NCI-H510A (cell line): ENCODE measurements around the gene CPVL.

Experiments used
- DNase-seq: peaks from one replicate; lab custom pipeline; 2025; lab: John Stamatoyannopoulos, UW

The CPVL gene

DNA sequence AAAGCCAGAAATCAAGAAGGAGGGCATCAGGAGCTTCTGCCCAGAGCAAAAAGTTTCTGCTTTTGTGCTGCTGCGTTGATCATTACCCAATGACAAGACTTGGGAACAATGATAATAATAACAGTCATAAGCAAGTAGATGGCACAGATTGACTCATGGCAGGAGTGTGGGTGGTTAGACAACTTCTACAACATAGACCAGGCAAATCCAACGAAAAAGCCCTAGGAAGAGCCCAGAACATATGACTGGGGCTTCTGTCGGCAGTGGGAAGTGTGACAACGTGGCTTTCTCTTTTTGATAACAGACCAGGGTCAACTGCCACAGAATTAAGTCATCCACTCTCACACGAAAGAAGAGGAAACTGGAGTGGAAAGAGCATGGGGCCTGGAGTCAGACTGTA, 102.8 kb downstream of the CPVL start:
- no peak for DNase-seq

GRCh38 chr7:29042824-29043231, 103.5 kb downstream of the CPVL start:
- no peak for DNase-seq

GRCh38 chr7:29041991-29042390, 104.3 kb downstream of the CPVL start:
- DNase-seq, result no peak

- DNase-seq, result no peak
Observed at GRCh38 chr7:29040579-29040925, 105.8 kb downstream of the CPVL start.

DNA sequence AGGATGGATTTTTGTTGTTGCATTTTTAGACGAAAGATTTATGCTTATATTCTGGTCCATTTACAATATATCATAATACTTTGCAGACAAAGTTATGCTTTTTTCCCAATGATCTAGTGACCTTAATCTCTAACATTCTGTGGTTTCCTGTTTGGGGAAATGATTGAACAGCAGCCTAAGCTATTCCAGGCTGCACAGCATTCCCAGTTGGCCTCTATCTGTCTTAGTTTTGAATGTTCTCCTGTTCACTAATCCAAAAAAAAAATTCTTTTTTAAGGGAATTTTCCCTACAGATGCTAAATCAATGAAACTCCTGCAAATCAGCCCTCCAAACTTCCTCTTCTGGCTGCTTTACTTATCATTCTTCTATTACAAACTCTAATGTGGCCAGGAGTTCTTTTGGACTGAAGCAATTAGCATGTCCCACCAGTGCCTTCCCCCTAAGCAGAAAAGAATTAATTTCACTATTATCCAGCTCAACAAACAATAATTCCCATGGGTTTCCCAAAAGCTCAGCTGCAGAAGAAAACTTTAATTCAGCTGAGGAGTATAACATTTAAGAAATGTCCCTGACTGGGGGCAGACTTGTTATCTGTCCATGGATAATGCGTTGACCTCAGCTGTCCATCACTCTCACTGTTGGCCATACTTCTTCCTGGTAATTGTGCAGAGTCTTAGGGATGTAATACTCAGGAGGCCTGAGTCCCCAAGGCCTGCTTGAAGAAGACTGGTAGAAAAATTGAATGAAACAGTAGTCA, 106.3 kb downstream of the CPVL start:
- DNase-seq, result no peak

DNA sequence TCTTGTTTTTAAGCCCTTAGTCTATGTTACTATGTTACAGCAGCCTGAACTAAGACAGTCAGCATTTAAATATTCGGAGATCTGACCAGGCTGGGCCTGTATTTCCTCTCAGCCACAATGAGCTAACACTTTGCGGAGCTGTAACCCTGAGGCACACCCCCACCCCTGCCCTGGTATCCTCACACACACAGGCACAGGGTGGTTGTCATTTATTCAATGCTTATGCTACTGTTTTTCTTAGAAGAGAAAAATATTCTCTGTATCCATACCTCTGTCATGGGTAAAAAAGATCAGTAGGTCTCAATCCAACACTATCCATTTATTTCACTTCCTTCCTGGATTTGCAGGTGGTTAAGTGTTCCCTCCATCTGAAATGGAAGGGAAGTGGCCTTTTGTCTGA, 107.9 kb downstream of the CPVL start:
- no peak for DNase-seq

GRCh38 chr7:29035044-29035740, 111.1 kb downstream of the CPVL start:
- no peak for DNase-seq

GRCh38 chr7:29033584-29033983, 112.8 kb downstream of the CPVL start:
- no peak for DNase-seq

- DNase-seq, result no peak
Observed at GRCh38 chr7:29032146-29032545, 114.2 kb downstream of the CPVL start.

DNA sequence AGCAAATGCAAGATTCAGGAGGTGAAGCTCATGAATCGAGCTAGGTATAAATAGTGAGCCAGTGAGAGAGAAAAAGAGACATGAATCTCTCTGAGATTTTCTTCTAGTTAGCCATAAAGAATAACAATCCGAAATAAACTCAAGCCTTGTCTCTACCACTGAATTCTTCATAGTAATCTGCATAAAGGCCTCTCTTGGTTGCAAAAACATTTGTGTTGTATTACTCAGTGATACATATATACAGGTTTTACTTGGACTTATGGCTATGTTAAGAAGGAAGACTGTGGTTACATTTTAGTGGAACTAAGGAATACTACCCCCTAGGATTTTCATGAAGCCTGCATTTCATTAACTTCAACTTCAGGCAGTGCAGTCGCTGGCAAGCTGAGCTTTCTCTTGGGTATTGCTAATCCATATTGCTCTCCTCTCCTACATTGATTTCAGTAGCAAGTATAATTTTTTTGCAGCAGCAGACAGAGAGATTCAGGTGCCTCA, 115.5 kb downstream of the CPVL start:
- DNase-seq, result no peak

DNA sequence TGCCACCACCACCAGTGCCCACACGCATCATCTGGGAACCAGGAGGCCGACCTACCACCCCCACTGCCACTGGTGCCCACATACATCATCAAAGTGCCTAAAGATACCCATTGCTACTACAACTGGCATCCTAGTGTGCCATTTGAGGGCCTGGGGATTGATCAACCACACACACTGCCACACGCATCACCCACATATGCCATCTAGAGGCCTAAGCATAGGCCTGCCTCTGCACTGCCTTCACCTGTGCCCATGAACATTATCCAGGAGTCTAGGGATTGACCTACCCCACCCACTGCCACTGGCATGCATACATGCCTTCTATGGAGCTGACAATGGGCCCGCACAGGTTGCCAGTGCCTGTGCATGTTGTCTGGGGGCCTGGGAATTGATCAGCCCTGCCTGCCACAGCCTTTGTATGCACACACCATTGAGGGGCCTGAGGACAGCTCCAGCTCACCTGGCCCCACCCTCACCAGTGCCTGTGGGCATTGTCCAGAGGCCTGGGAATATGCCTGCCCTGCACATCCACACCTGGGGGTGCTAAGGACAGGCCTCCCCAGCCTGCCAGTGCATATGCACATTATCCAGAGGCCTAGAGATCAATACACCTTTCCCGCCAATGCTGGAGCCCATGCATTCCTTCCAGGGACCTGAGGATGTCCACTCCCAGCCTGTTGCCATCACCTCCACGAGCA, 123.9 kb downstream of the CPVL start:
- no peak for DNase-seq

DNA sequence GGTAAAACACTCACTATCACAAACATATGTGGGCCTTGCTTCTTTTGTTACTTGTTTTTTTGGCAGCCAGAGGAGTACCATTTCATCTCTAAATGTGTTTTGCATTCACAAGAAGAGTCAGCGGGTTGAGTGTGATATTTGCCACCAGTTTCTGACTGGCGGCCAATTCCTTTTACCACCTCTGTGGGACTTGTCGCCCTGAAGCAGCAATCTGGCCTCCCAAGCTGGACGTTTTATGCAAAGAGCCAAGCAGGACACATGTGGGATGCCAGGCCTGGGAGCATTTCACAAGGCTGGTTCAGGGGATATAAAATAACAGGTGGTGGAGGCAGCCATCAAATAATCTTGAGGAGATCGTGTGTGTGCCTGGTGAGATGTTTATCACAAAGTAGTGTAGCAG, 126.4 kb downstream of the CPVL start:
- DNase-seq, result no peak

DNA sequence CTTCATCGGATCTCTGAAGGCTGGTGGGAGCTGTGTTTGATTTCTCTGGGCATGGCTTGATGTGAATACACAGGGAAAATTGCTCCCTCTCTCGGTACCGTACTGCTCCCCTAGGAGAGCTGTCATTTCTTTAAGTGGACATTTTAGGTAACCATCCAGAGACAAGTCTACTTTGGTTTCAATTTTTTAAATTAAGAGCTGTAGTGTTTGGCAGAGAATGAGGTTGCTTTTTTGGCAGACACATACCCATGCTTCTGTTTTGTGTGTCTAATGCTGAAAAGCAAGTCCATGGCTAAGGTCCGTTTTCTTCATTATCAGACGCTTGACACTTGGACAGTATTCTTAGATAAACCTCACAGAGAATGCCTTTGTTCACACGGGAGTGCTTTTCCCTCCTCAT, 127.0 kb downstream of the CPVL start:
- DNase-seq, result no peak

DNA sequence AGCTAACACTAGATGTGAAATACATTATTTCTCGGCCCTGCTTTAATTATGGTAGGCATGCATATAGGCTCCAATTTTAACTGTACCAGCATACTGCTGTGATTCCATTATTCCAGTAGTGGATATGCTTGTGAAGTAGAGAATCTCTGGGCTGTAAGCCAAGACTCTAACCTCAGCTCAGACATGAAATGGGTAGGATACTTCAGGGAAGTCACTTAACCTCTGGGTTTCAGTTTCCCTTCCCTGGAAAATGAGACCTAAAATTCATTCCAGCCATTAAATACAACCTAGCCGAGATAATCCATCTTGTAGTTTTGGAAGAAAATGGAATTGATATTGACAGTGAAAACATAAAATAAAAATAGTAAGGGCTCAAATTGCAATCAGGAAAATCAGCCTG, 128.6 kb downstream of the CPVL start:
- DNase-seq, result no peak

GRCh38 chr7:29014725-29015124, 131.6 kb downstream of the CPVL start:
- no peak for DNase-seq

DNA sequence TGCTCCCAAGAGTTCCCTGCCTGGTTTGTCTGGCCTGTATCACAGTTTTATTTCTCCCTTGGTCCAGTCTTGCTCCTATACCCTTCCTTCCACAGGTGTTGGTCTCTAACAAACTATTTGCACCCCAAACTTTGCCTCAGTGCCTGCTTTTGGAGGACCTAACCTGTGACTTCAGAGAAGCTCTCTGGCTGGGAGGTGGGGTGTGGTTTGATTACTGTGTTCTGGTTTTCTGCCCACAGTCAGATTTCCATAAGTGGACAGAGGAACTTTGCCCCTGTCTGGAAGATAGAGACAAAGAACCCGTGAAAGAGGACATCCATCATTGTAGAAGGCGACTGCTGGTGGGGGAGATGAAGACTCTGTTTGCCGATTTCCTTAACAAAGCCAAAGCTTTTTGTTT, 132.4 kb downstream of the CPVL start:
- DNase-seq, result no peak

DNA sequence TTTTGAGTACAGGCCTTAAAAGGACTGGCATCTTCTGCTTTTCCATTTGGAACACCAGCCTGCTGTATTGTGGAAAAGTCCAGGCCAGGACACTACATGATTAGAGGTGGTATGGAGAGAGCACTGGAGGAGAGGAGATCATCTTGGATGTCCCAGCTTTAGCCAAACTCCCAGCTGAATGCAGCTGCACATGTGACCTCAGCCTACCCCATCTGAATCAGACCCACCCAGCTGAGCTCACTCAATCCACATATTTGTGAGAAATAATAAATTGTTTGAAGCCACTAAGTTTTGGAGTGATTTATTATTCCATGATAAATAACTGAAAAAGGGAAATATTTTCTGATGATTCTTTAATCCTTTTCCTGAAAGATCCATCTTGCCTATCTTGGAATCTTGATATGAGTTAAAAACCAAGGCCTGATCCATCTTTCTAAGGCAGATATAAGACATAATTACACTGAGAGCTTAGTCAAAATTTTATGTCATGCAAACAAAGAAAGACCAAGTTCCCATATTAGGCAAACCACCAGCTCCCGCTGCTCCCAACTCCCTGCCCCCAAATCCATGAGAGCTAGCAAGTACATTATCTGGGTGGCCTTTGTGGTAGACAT, 133.1 kb downstream of the CPVL start:
- no peak for DNase-seq

DNA sequence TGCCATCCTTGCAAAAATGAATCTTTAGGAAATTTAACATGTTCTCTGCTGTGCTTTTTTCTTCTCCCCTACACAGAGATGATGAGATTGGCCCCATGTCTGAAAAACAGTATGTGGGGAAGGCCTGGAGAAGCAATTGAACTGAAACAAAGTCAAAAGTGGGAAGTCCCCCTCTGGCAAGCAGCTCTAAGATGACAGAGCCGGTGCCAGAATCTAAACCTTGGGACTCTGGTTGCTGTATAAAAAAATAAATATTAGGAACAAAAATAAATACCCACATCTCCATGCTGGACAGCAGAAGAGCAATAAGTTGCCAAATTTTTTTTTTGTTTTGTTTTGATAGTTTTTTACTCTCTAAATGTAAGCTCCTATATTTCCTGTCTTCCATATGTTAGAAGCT, 136.4 kb downstream of the CPVL start:
- no peak for DNase-seq

DNA sequence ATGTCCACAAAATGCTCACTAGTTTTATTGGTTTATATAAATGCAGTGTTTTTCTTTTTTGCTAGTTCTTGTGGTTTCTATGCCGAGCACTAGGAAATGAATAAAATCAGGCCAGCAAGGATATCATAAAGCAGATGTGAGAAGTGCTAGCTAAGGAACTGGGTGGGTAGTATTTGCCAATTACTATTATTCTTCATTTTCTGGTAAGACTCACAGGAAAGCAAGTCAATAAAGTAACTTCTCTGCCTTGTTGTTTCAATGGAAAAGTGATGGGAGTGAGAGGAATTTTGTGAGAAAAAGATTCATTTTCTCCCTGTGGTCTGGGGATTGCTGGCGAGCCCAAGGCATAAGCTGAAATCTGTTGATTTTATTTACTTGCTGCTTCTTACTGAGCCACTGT, 137.7 kb downstream of the CPVL start:
- DNase-seq, result no peak

GRCh38 chr7:29007127-29007526, 139.2 kb downstream of the CPVL start:
- no peak for DNase-seq

GRCh38 chr7:29005829-29006228, 140.5 kb downstream of the CPVL start:
- no peak for DNase-seq

- no peak for DNase-seq
Observed at GRCh38 chr7:29005406-29005805, 140.9 kb downstream of the CPVL start.

GRCh38 chr7:29003703-29004102, 142.6 kb downstream of the CPVL start:
- no peak for DNase-seq
